GM21619 (cell line): Measurements from ENCODE around the gene MAPK8IP1.

Experiments
- ATAC-seq: cut with Tn5 transposase; IDR thresholded peaks from one replicate; pipeline ENCODE4 v1.9.1; 2021; ENCODE audit not compliant: unreplicated experiment

MAPK8IP1 gene

GRCh38 chr11:45936511-45937054 lies 51.1 kb downstream of the MAPK8IP1 start:
- no peak for ATAC-seq

- no peak for ATAC-seq
Observed at GRCh38 chr11:45937916-45938315, 52.5 kb downstream of the MAPK8IP1 start.

- no peak for ATAC-seq
Observed at GRCh38 chr11:45939836-45940235, 54.4 kb downstream of the MAPK8IP1 start.

GRCh38 chr11:45941285-45941684 lies 55.8 kb downstream of the MAPK8IP1 start:
- ATAC-seq: no peak

GRCh38 chr11:45942381-45942780 lies 56.9 kb downstream of the MAPK8IP1 start:
- ATAC-seq: no peak

GRCh38 chr11:45945397-45945999 lies 60.0 kb downstream of the MAPK8IP1 start:
- no peak for ATAC-seq

GRCh38 chr11:45947885-45948284 lies 62.4 kb downstream of the MAPK8IP1 start:
- ATAC-seq: no peak

- ATAC-seq: no peak
Observed at GRCh38 chr11:45948356-45948755, 62.9 kb downstream of the MAPK8IP1 start.

- no peak for ATAC-seq
Observed at GRCh38 chr11:45949992-45950407, 64.5 kb downstream of the MAPK8IP1 start.
